Type B pancreatic cell (in vitro differentiated cells): ENCODE measurements around the gene PEAR1. TPM values are rescaled to one million over a fixed set of nuclear protein-coding genes. Genes with fewer than 3 reads are reported as not detected.
A peak's percentile ranks its signal among the peaks of the same experiment; 100 is the strongest.

Source experiments
- DNase-seq: peaks from one replicate; pipeline ENCODE4 v3.0.0; 2021; ENCODE audit warnings: mixed read lengths; ENCODE audit not compliant: unreplicated experiment; ENCODE audit errors: extremely low spot score
- H3K27ac Mint-ChIP-seq: 2 replicates; pipeline ENCODE4 v1.8.0; 2021; ENCODE audit warnings: mild to moderate bottlenecking, mixed read lengths
- H3K27me3 Mint-ChIP-seq: 2 replicates; pipeline ENCODE4 v1.8.0; 2021; ENCODE audit warnings: mixed read lengths
- H3K36me3 Mint-ChIP-seq: 2 replicates; pipeline ENCODE4 v1.8.0; 2021; ENCODE audit warnings: mixed read lengths
- H3K4me1 Mint-ChIP-seq: one replicate; pipeline ENCODE4 v1.8.0; 2021; ENCODE audit warnings: mixed read lengths; ENCODE audit not compliant: unreplicated experiment
- H3K4me3 Mint-ChIP-seq: 2 replicates; pipeline ENCODE4 v1.8.0; 2021; ENCODE audit warnings: mild to moderate bottlenecking, mixed read lengths
- H3K9me3 Mint-ChIP-seq: 2 replicates; pipeline ENCODE4 v1.8.0; 2021; ENCODE audit warnings: mixed read lengths
- total RNA-seq: library from RNA; stranded (reverse); gene quantifications from 2 replicates; pipeline ENCODE4 v1.2.1, GENCODE V29; 2021; ENCODE audit warnings: low replicate concordance
- TF ChIP-seq, protein P1 (sequence below): fragments of 200-600 bp; sonication (generic); conservative IDR thresholded peaks from 2 replicates; pipeline ENCODE4 v1.5.0; 2021; ENCODE audit warnings: antibody characterized with exemption, mild to moderate bottlenecking

The PEAR1 gene
- total RNA-seq, 1 donor from 2014 or later = 11.7 TPM

DNA sequence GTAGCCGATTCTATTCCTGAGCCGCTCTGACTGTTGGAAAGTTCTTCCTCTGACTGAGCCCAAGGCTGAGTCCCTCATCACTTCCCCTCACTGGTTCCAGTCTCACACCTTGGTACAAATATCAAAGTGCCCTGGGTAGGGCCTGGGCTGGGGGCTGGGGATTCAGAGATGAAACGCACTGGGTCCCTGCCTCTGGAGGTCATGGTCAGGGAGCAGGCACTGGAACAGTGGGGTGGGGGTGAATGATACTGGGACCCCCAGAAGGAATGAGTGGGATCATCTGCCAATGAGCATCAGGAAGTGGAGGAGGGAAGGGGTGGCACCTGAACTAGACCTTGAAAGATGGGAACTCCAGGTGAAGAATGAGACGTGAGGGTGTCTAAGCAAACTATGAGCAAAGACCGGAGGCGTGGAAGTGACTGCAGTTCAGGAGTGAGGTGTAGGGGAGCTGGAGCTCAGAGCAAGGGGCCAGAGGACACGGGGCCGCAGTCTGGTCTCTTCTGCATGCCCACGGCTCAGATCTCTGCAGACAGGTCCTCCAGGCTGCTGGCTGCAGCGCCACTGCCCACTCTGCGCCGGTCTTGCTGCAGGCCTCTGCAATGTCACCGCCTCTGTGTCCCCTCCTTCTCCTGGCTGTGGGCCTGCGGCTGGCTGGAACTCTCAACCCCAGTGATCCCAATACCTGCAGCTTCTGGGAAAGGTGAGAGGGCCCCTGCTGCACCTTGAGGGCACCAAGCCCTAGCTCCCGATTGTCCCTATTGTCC lies 10.0 kb downstream of the PEAR1 start:
- Mint-ChIP-seq H3K4me3 (no peak overlapping the region), H3K36me3 (no peaks in the 10 kb centered on the region), H3K27me3 (peaks cover 37% of the 10 kb centered on the region), H3K27ac (no peak overlapping the region), H3K4me1 (peaks cover 36% of the 10 kb centered on the region), H3K9me3 (no peaks in the 10 kb centered on the region)
- TF ChIP-seq, protein P1, sequence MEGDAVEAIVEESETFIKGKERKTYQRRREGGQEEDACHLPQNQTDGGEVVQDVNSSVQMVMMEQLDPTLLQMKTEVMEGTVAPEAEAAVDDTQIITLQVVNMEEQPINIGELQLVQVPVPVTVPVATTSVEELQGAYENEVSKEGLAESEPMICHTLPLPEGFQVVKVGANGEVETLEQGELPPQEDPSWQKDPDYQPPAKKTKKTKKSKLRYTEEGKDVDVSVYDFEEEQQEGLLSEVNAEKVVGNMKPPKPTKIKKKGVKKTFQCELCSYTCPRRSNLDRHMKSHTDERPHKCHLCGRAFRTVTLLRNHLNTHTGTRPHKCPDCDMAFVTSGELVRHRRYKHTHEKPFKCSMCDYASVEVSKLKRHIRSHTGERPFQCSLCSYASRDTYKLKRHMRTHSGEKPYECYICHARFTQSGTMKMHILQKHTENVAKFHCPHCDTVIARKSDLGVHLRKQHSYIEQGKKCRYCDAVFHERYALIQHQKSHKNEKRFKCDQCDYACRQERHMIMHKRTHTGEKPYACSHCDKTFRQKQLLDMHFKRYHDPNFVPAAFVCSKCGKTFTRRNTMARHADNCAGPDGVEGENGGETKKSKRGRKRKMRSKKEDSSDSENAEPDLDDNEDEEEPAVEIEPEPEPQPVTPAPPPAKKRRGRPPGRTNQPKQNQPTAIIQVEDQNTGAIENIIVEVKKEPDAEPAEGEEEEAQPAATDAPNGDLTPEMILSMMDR = no peak
- no peak for DNase-seq

DNA sequence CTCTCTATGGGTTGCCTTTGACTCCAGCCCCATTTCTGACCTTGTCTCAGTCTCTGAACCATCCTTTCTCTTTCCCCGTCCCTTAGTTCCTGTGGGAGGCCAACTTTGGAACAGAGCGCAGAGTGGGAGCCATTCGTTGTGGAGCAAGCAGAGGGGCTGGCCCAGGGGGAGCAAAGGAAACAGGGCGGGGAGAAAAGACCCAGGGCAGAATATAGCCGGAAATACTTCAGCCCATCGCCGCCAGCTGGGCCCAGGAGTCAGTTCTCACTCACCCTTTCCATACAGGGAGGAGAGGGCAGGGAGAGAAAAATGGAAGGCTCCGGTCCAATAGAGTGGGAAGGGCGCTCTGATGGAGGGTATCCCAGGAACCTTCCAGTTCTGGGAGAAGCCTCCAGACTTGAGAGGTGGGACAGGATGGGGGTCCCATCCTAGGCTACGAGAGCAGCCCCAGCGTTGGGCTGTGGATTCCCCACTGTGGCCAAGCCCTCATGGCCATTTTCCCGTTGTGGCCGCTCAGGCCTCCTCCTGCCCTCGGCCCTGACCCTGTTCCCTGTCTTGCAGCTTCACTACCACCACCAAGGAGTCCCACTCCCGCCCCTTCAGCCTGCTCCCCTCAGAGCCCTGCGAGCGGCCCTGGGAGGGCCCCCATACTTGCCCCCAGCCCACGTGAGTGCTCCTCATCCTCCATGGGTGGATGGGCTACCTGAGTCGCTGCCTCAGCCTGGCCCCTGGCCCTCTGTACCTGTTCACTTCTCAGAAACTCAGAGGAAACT lies 10.9 kb downstream of the PEAR1 start:
- H3K9me3 Mint-ChIP-seq = no peaks in the 10 kb centered on the region
- TF ChIP-seq, protein P1 = no peak
- H3K4me3 Mint-ChIP-seq = no peak overlapping the region
- no peaks in the 10 kb centered on the region for H3K36me3 Mint-ChIP-seq
- no peak overlapping the region for H3K27ac Mint-ChIP-seq
- DNase-seq = no peak
- H3K27me3 Mint-ChIP-seq = peaks cover 32% of the 10 kb centered on the region
- H3K4me1 Mint-ChIP-seq = peaks cover 31% of the 10 kb centered on the region

DNA sequence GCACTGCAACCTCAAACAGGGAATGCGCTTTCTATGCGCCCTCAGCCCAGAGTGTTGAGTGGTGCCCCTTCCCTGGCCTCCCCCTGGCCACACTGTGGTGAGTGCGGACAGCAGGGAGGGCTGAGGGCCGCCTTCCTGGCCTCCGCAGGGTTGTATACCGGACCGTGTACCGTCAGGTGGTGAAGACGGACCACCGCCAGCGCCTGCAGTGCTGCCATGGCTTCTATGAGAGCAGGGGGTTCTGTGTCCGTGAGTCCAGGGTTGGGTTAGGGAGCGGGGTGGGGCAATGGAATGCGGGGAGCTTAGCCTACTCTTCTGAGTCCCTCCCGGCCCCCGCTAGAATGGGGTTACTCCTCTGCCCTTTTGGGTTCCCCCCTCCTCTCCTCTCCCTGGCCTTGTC lies 11.7 kb downstream of the PEAR1 start:
- Mint-ChIP-seq H3K27ac (no peak overlapping the region), H3K4me3 (no peak overlapping the region), H3K9me3 (no peaks in the 10 kb centered on the region), H3K36me3 (no peaks in the 10 kb centered on the region), H3K27me3 (peaks cover 32% of the 10 kb centered on the region), H3K4me1 (peaks cover 31% of the 10 kb centered on the region)
- TF ChIP-seq, protein P1 = no peak
- DNase-seq = no peak

DNA sequence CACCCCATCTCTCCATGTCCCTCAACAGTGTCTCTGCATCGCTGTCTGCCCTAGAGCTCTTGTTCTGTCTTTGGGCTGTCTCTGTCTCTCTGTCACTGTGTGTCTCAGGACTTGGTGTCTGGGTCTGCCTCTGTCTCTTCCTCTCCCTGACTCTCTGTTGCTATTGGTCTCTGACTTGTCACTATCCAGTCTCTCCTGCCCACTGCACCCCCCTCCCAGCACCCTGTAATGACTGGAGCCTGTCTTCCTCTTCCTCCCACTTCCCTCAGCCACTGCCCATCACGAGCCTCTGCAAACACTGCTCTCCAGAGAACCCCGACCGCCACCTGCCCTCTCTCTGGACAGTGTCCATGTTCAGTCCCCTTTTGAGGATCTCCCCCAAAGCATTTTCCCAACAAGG lies 12.1 kb downstream of the PEAR1 start:
- TF ChIP-seq, protein P1 = no peak
- H3K4me1 Mint-ChIP-seq = peaks cover 31% of the 10 kb centered on the region
- H3K9me3 Mint-ChIP-seq = no peaks in the 10 kb centered on the region
- H3K36me3 Mint-ChIP-seq = no peaks in the 10 kb centered on the region
- H3K27ac Mint-ChIP-seq = peak overlapping the region; percentile 48
- H3K4me3 Mint-ChIP-seq = no peak overlapping the region
- DNase-seq = no peak
- H3K27me3 Mint-ChIP-seq = peaks cover 36% of the 10 kb centered on the region

DNA sequence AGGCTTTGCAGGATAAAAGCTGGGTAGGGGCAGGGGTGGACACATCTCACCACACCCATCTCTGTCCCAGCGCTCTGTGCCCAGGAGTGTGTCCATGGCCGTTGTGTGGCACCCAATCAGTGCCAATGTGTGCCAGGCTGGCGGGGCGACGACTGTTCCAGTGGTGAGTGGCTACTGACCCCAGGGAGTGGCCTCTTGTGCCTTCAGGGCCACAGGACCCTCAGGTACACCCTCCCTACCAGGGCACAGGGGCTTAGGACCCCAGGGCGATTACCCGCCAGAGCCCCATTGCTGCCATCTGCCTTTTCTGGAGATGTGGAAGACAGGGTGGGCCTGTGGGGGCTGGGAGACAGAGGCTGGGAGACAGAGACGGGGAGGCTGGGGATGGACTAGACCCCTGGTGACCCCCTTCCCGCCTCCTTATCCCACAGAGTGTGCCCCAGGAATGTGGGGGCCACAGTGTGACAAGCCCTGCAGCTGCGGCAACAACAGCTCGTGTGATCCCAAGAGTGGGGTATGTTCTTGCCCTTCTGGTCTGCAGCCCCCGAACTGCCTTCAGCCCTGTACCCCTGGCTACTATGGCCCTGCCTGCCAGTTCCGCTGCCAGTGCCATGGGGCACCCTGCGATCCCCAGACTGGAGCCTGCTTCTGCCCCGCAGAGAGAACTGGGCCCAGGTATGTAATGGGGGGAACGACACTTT lies 12.8 kb downstream of the PEAR1 start:
- Mint-ChIP-seq H3K27me3 (peaks cover 33% of the 10 kb centered on the region), H3K36me3 (no peaks in the 10 kb centered on the region), H3K27ac (no peak overlapping the region), H3K4me3 (no peak overlapping the region), H3K9me3 (no peaks in the 10 kb centered on the region), H3K4me1 (peaks cover 29% of the 10 kb centered on the region)
- TF ChIP-seq, protein P1 = no peak
- no peak for DNase-seq
